Progenitor cell of endocrine pancreas (in vitro differentiated cells): ENCODE data around the gene RTN4RL2. TPM values are rescaled to one million over a fixed set of nuclear protein-coding genes. Genes with fewer than 3 reads are reported as not detected.
A peak's percentile ranks its signal among the peaks of the same experiment; 100 is the strongest.

ENCODE experiments used
- DNase-seq: peaks from one replicate; pipeline ENCODE4 v3.0.0; 2021; ENCODE audit warnings: low spot score; ENCODE audit not compliant: unreplicated experiment
- H3K27ac Mint-ChIP-seq: 2 replicates; pipeline ENCODE4 v1.8.0; 2021; ENCODE audit warnings: mild to moderate bottlenecking, moderate library complexity, mixed read lengths
- H3K27me3 Mint-ChIP-seq: 2 replicates; pipeline ENCODE4 v1.8.0; 2021; ENCODE audit warnings: mixed read lengths
- H3K36me3 Mint-ChIP-seq: 2 replicates; pipeline ENCODE4 v1.8.0; 2022; ENCODE audit warnings: mixed read lengths; ENCODE audit not compliant: insufficient read depth
- H3K4me1 Mint-ChIP-seq: 2 replicates; pipeline ENCODE4 v1.8.0; 2021; ENCODE audit warnings: low read depth, mixed read lengths
- H3K4me3 Mint-ChIP-seq: 2 replicates; pipeline ENCODE4 v1.8.0; 2021; ENCODE audit warnings: low read depth, mild to moderate bottlenecking, moderate library complexity, mixed read lengths
- H3K9me3 Mint-ChIP-seq: 2 replicates; pipeline ENCODE4 v1.8.0; 2021; ENCODE audit warnings: low read depth, mixed read lengths
- total RNA-seq: library from RNA; stranded (reverse); gene quantifications from 2 replicates; pipeline ENCODE4 v1.2.1, GENCODE V29; 2021
- TF ChIP-seq, protein P1 (sequence below): fragments of 200-600 bp; sonication (generic); IDR thresholded peaks from one replicate; pipeline ENCODE4 v1.5.0; 2021; ENCODE audit warnings: antibody characterized with exemption, mild to moderate bottlenecking; ENCODE audit not compliant: unreplicated experiment

RTN4RL2 gene
- total RNA-seq, 1 donor from 2014 or later = 1.9 TPM

DNA sequence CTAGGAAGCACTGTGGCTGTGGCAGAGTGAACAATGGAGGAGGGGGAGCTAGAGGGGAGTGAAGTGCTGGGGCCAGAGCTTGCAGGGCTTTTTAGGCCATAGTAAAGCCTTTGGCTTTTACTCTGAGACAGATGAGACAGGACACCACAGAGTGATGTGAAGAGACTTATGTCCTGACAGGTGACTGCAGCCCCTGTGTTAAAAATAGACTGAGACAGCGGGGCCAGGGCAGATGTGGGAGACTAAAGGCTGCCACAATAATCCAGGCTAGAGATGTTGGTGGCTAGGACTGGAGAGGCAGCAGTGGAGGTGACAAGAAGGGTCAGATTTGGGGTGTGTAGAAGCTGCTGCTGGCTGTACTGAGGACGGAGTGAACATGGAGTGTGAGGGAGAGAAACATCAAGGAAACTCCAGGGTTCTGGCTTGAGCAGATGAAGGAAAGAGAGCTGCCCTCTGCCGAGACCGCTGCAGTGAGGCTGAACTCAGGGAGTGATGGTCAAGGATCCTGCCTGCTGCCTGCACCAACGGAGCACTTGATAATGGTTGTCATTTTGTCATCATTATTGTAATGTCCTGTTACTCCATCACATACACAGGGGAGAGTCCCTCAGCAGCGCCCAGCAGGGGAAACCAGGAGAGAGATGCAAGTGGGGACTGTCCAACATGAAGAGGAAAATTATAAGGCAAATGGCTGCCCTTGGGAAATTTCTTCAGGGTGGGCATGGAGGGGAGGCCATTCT is 27.8 kb downstream of the RTN4RL2 start:
- TF ChIP-seq, protein P1, sequence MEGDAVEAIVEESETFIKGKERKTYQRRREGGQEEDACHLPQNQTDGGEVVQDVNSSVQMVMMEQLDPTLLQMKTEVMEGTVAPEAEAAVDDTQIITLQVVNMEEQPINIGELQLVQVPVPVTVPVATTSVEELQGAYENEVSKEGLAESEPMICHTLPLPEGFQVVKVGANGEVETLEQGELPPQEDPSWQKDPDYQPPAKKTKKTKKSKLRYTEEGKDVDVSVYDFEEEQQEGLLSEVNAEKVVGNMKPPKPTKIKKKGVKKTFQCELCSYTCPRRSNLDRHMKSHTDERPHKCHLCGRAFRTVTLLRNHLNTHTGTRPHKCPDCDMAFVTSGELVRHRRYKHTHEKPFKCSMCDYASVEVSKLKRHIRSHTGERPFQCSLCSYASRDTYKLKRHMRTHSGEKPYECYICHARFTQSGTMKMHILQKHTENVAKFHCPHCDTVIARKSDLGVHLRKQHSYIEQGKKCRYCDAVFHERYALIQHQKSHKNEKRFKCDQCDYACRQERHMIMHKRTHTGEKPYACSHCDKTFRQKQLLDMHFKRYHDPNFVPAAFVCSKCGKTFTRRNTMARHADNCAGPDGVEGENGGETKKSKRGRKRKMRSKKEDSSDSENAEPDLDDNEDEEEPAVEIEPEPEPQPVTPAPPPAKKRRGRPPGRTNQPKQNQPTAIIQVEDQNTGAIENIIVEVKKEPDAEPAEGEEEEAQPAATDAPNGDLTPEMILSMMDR = no peak
- Mint-ChIP-seq H3K9me3 (no peaks in the 10 kb centered on the region), H3K27me3 (peaks cover 6% of the 10 kb centered on the region), H3K36me3 (peaks cover 20% of the 10 kb centered on the region), H3K4me3 (no peak overlapping the region), H3K27ac (no peak overlapping the region), H3K4me1 (peaks cover 3% of the 10 kb centered on the region)
- DNase-seq = no peak

DNA sequence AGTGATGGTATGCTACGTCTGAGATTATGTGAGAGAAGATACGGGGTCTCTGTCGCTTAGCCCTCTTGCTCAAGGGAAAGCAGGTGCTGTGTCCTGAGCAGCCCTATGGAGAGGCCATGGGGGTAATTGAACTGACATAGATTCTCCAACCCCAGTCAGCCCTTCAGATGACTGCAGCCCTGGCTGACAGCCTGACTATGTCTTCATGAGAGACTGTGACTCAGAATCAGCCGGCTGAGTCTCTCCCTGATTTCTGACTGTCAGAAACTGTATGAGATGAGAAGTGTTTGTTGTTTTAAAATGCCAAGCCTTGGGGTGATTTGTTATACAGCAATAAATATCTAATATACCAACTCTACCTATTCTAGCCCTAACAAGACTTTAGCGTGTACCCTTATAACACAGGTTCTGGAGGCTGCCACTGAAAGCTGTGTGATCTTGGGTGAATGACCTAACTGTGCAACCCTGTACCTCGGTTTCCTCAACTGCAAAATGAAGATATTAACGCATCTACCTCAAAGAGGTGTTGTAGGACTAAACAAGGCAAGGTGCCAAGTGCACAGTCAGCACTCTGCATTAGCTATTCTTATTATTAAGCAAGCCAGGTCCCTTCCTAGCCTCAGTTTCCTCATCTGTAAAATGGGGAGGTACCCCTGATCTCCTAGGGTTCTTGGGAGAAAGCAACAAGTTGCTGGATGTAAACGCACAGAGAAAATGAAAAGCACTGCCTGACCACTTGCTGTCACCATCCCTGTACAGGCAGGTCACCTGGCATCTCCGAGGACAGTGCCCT is 30.3 kb downstream of the RTN4RL2 start:
- peaks cover 22% of the 10 kb centered on the region for H3K36me3 Mint-ChIP-seq
- H3K9me3 Mint-ChIP-seq = no peaks in the 10 kb centered on the region
- H3K27me3 Mint-ChIP-seq = no peaks in the 10 kb centered on the region
- no peak overlapping the region for H3K4me3 Mint-ChIP-seq
- peaks cover 5% of the 10 kb centered on the region for H3K4me1 Mint-ChIP-seq
- no peak for DNase-seq
- no peak overlapping the region for H3K27ac Mint-ChIP-seq
- TF ChIP-seq, protein P1 = no peak

DNA sequence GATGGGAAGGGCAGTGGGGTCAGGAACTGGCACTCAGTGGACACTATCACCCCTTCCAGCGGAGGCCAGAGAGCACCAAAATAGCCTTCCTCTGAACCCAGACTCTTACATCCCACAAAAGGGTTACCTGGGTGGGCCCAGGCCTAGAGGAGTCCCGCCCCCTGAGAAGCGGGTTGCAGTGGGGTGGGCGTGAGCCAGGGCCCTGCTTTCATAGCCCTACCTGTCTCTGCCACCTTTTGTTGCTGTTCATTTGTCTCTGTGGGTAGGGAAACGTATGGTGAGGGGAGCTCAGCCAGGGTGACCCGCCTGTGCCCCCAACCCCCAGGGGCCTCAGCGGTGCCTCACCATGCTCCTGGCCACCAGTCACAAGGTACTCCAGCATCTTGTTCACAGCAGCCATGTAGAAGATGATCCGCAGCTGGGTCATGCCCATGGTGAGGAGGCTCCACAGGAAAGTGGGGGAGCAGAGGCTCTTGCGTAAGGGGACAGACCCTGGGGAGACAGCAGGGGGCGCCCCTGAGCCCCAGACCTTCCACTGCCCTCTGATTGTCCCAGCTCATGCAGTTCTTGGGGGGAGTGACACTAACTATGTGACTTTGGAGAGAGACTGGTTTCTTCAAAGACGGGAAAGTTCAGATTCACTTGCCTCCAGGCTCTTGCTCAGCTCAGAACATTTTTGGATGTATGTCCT is 31.2 kb downstream of the RTN4RL2 start:
- Mint-ChIP-seq H3K4me1 (peaks cover 13% of the 10 kb centered on the region), H3K9me3 (no peaks in the 10 kb centered on the region), H3K27ac (peak overlapping the region; percentile 67), H3K27me3 (no peaks in the 10 kb centered on the region), H3K36me3 (peaks cover 24% of the 10 kb centered on the region), H3K4me3 (no peak overlapping the region)
- DNase-seq = peak; percentile 41
- TF ChIP-seq, protein P1 = peak; percentile 64

DNA sequence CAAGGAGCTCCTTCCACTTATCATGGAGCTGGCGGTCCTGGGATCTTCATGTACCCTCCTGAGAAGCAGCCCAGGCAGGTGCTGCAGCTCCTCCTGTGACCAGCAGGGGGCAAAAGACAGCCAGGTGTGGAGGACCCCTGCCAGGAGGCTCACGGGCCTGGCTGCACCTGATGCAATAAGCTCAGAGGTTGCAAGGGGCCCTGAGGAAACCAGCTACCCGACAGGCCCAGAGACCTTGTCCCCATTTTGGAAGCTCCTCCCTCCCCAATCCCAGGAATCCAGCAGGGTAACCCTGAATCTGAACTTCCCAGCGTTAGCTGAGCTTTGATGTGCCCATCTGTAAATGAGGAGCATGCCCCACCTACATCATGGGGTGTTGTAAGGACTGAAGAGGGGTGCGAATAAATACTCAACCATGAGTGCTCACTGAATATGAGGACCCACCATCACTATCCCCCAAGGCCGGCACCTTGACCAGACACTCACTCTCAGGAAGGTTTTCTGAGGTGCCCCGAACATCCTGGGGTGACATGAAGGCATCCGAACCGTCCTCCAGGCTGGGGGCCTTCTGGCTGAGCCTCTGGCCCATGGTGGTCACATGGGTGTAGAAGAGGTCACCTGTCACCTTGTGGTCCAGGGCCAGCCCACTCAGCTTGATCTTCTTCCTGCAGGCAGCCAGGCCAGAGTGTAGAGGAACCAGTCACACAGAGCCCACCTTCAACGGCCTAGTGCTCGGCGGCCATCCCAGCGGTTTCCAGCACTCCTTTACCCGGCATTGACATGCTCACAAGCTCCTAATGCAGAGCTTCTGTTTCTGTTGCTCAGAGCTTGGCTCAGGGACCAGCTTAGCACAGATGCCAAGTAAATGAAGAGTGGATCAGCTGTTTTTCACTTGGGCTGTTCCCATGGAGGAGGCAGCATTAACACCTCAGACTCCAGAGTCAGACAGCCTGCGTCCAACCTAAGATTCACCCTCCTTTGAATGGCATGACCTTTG is 33.5 kb downstream of the RTN4RL2 start:
- H3K36me3 Mint-ChIP-seq = peaks cover 13% of the 10 kb centered on the region
- TF ChIP-seq, protein P1 = peak; percentile 96
- peak overlapping the region; percentile 98 for H3K27ac Mint-ChIP-seq
- peaks cover 36% of the 10 kb centered on the region for H3K4me1 Mint-ChIP-seq
- H3K4me3 Mint-ChIP-seq = no peak overlapping the region
- H3K27me3 Mint-ChIP-seq = no peaks in the 10 kb centered on the region
- H3K9me3 Mint-ChIP-seq = no peaks in the 10 kb centered on the region
- DNase-seq = peak; percentile 86
